ENCODE results near the gene RELB. TPM values are rescaled to one million over a fixed set of nuclear protein-coding genes. Genes with fewer than 3 reads are reported as not detected.

Gene RELB
- total RNA-seq, 2 donors from 2014 or later = 9.5 to 14.5 TPM

- Mint-ChIP-seq H3K4me3 (no peak overlapping the region), H3K9me3 (no peaks in the 10 kb centered on the region), H3K27ac (no peak overlapping the region), H3K27me3 (ENCODE audit: insufficient read depth) (no peaks in the 10 kb centered on the region), H3K36me3 (ENCODE audit: low read depth) (peaks cover 44% of the 10 kb centered on the region), H3K4me1 (peaks cover 11% of the 10 kb centered on the region)
- Histone ChIP-seq H3K27me3 (ENCODE audit: control insufficient read depth, insufficient read depth, low read length, poor library complexity, severe bottlenecking) (no peaks in the 10 kb centered on the region), H3K9ac (ENCODE audit: extremely low read depth, low read length, poor library complexity, severe bottlenecking) (no peak overlapping the region), H3K4me3 (ENCODE audit: low read length) (no peak overlapping the region), H3K27ac (ENCODE audit: low read depth, low read length) (no peak overlapping the region), H3K9me3 (ENCODE audit: control insufficient read depth, low read length) (no peaks in the 10 kb centered on the region), H3K4me1 (ENCODE audit: control insufficient read depth, insufficient read depth, low read length) (peaks cover 8% of the 10 kb centered on the region), H3K36me3 (ENCODE audit: control insufficient read depth, insufficient read depth, low read length) (peaks cover 23% of the 10 kb centered on the region)
- no peak for DNase-seq
- no peak for TF ChIP-seq CTCF (conservative IDR thresholded peaks at IDR 0.05)
- WGBS, 2 experiments (ENCODE audit: insufficient coverage in 1 of 2, insufficient read length in 1 of 2) = 95 to 99% methylated on average over 16 to 25 of the region's 25 CpGs
Observed at GRCh38 chr19:45071545-45071938, 70.3 kb downstream of the RELB start.

GRCh38 chr19:45071969-45072790 is 70.9 kb downstream of the RELB start:
- Histone ChIP-seq H3K4me3 (ENCODE audit: low read length) (no peak overlapping the region), H3K9ac (ENCODE audit: extremely low read depth, low read length, poor library complexity, severe bottlenecking) (no peak overlapping the region), H3K27me3 (ENCODE audit: control insufficient read depth, insufficient read depth, low read length, poor library complexity, severe bottlenecking) (no peaks in the 10 kb centered on the region), H3K9me3 (ENCODE audit: control insufficient read depth, low read length) (no peaks in the 10 kb centered on the region), H3K36me3 (ENCODE audit: control insufficient read depth, insufficient read depth, low read length) (peaks cover 23% of the 10 kb centered on the region), H3K27ac (ENCODE audit: low read depth, low read length) (peak overlapping the region; percentile 32), H3K4me1 (ENCODE audit: control insufficient read depth, insufficient read depth, low read length) (peaks cover 10% of the 10 kb centered on the region)
- peaks cover 39% of the 10 kb centered on the region for H3K36me3 Mint-ChIP-seq (ENCODE audit: low read depth)
- no peak overlapping the region for H3K4me3 Mint-ChIP-seq
- WGBS, 2 experiments (ENCODE audit: insufficient coverage in 1 of 2, insufficient read length in 1 of 2) = 92 to 93% methylated on average over 27 to 34 of the region's 34 CpGs
- peak; percentile 78 for DNase-seq
- H3K27me3 Mint-ChIP-seq (ENCODE audit: insufficient read depth) = no peaks in the 10 kb centered on the region
- H3K27ac Mint-ChIP-seq = peak overlapping the region; percentile 58
- peaks cover 12% of the 10 kb centered on the region for H3K4me1 Mint-ChIP-seq
- no peaks in the 10 kb centered on the region for H3K9me3 Mint-ChIP-seq
- peak; percentile 28 for TF ChIP-seq CTCF (conservative IDR thresholded peaks at IDR 0.05)

GRCh38 chr19:45074744-45075300 is 73.6 kb downstream of the RELB start:
- Histone ChIP-seq H3K9me3 (ENCODE audit: control insufficient read depth, low read length) (no peaks in the 10 kb centered on the region), H3K9ac (ENCODE audit: extremely low read depth, low read length, poor library complexity, severe bottlenecking) (no peak overlapping the region), H3K36me3 (ENCODE audit: control insufficient read depth, insufficient read depth, low read length) (peaks cover 16% of the 10 kb centered on the region), H3K4me3 (ENCODE audit: low read length) (peak overlapping the region; percentile 82), H3K27me3 (ENCODE audit: control insufficient read depth, insufficient read depth, low read length, poor library complexity, severe bottlenecking) (no peaks in the 10 kb centered on the region), H3K4me1 (ENCODE audit: control insufficient read depth, insufficient read depth, low read length) (peaks cover 10% of the 10 kb centered on the region), H3K27ac (ENCODE audit: low read depth, low read length) (no peak overlapping the region)
- Mint-ChIP-seq H3K9me3 (no peaks in the 10 kb centered on the region), H3K27ac (peak overlapping the region; percentile 83), H3K36me3 (ENCODE audit: low read depth) (peaks cover 26% of the 10 kb centered on the region), H3K4me3 (peak overlapping the region; percentile 76), H3K4me1 (peaks cover 17% of the 10 kb centered on the region), H3K27me3 (ENCODE audit: insufficient read depth) (no peaks in the 10 kb centered on the region)
- 44 to 64% methylated on average over 5 to 11 of the region's 11 CpGs for WGBS, 2 experiments (ENCODE audit: insufficient coverage in 1 of 2, insufficient read length in 1 of 2)
- DNase-seq = peak; percentile 72
- TF ChIP-seq CTCF (conservative IDR thresholded peaks at IDR 0.05) = no peak
